ENCODE results near the gene SHROOM3. TPM values are rescaled to one million over a fixed set of nuclear protein-coding genes. Genes with fewer than 3 reads are reported as not detected.

SHROOM3 gene
- total RNA-seq, 1 donor from 2014 or later, result 6.9 TPM

- Histone ChIP-seq H3K4me1 (no peaks in the 10 kb centered on the region), H3K27ac (no peak overlapping the region), H3K4me3 (no peak overlapping the region), H3K9me3 (no peaks in the 10 kb centered on the region), H3K27me3 (no peaks in the 10 kb centered on the region), H3K36me3 (no peaks in the 10 kb centered on the region)
- no peak for DNase-seq (ENCODE audit: extremely low spot score in 2 of 2)
- intact Hi-C loops (cut with DNase I), result no loop called here
- TF ChIP-seq POLR2A (IDR thresholded peaks at IDR 0.05), result no peak
- TF ChIP-seq POLR2AphosphoS5 (IDR thresholded peaks at IDR 0.05; ENCODE audit: insufficient read depth in 1 of 2, low read depth in 1 of 2), result no peak
- no peak for TF ChIP-seq CTCF (IDR thresholded peaks at IDR 0.05)
Measured at GRCh38 chr4:76554630-76555029, 119.6 kb downstream of the SHROOM3 start.

- TF ChIP-seq CTCF (IDR thresholded peaks at IDR 0.05) (no peak), POLR2AphosphoS5 (IDR thresholded peaks at IDR 0.05; ENCODE audit: insufficient read depth in 1 of 2, low read depth in 1 of 2) (no peak), POLR2A (IDR thresholded peaks at IDR 0.05) (no peak)
- H3K27me3 ChIP-seq, result no peaks in the 10 kb centered on the region
- no peaks in the 10 kb centered on the region for H3K36me3 ChIP-seq
- intact Hi-C loops (cut with DNase I), result no loop called here
- no peak for DNase-seq (ENCODE audit: extremely low spot score in 2 of 2)
- H3K27ac ChIP-seq, result no peak overlapping the region
- H3K9me3 ChIP-seq, result no peaks in the 10 kb centered on the region
- no peak overlapping the region for H3K4me3 ChIP-seq
- no peaks in the 10 kb centered on the region for H3K4me1 ChIP-seq
Measured at GRCh38 chr4:76556452-76556851, 121.4 kb downstream of the SHROOM3 start.

- H3K27me3 ChIP-seq, result no peaks in the 10 kb centered on the region
- H3K27ac ChIP-seq, result no peak overlapping the region
- intact Hi-C loops (cut with DNase I), result no loop called here
- H3K9me3 ChIP-seq, result no peaks in the 10 kb centered on the region
- TF ChIP-seq POLR2A (IDR thresholded peaks at IDR 0.05), result no peak
- H3K36me3 ChIP-seq, result no peaks in the 10 kb centered on the region
- H3K4me1 ChIP-seq, result no peaks in the 10 kb centered on the region
- DNase-seq (ENCODE audit: extremely low spot score in 2 of 2), result no peak
- no peak overlapping the region for H3K4me3 ChIP-seq
Measured at GRCh38 chr4:76558396-76559235, 123.6 kb downstream of the SHROOM3 start.

- Histone ChIP-seq H3K9me3 (no peaks in the 10 kb centered on the region), H3K36me3 (no peaks in the 10 kb centered on the region), H3K27me3 (no peaks in the 10 kb centered on the region), H3K4me3 (no peak overlapping the region), H3K4me1 (no peaks in the 10 kb centered on the region), H3K27ac (no peak overlapping the region)
- intact Hi-C loops (cut with DNase I), result no loop called here
- TF ChIP-seq POLR2A (IDR thresholded peaks at IDR 0.05) (no peak), POLR2AphosphoS5 (IDR thresholded peaks at IDR 0.05; ENCODE audit: insufficient read depth in 1 of 2, low read depth in 1 of 2) (no peak), CTCF (IDR thresholded peaks at IDR 0.05) (no peak)
- DNase-seq (ENCODE audit: extremely low spot score in 2 of 2), result no peak
Measured at GRCh38 chr4:76559236-76560071, 124.4 kb downstream of the SHROOM3 start.

GRCh38 chr4:76562161-76562560 is 127.1 kb downstream of the SHROOM3 start:
- no peaks in the 10 kb centered on the region for H3K27me3 ChIP-seq
- intact Hi-C loops (cut with DNase I), result no loop called here
- no peaks in the 10 kb centered on the region for H3K36me3 ChIP-seq
- no peak overlapping the region for H3K4me3 ChIP-seq
- TF ChIP-seq CTCF (IDR thresholded peaks at IDR 0.05) (no peak), POLR2AphosphoS5 (IDR thresholded peaks at IDR 0.05; ENCODE audit: insufficient read depth in 1 of 2, low read depth in 1 of 2) (no peak), POLR2A (IDR thresholded peaks at IDR 0.05) (no peak)
- H3K9me3 ChIP-seq, result no peaks in the 10 kb centered on the region
- no peaks in the 10 kb centered on the region for H3K4me1 ChIP-seq
- no peak overlapping the region for H3K27ac ChIP-seq
- DNase-seq (ENCODE audit: extremely low spot score in 2 of 2), result no peak
